Nephron progenitor cell (in vitro differentiated cells): ENCODE measurements around the gene DVL2.

ENCODE experiments used
- DNase-seq: peaks from one replicate; pipeline ENCODE4 v3.0.0; 2021
- H3K27ac Mint-ChIP-seq: 2 replicates; pipeline ENCODE4 v1.8.0; 2021; ENCODE audit warnings: mild to moderate bottlenecking, moderate library complexity, mixed read lengths
- H3K27me3 Mint-ChIP-seq: 2 replicates; pipeline ENCODE4 v1.8.0; 2021; ENCODE audit warnings: mild to moderate bottlenecking, low read depth, mixed read lengths; ENCODE audit not compliant: poor library complexity
- H3K36me3 Mint-ChIP-seq: 2 replicates; pipeline ENCODE4 v1.8.0; 2021; ENCODE audit warnings: low read depth, mixed read lengths
- H3K4me1 Mint-ChIP-seq: 2 replicates; pipeline ENCODE4 v1.8.0; 2021; ENCODE audit warnings: mixed read lengths
- H3K4me3 Mint-ChIP-seq: 2 replicates; pipeline ENCODE4 v1.8.0; 2021; ENCODE audit warnings: mild to moderate bottlenecking, moderate library complexity, mixed read lengths
- H3K9me3 Mint-ChIP-seq: 2 replicates; pipeline ENCODE4 v1.8.0; 2021; ENCODE audit warnings: mild to moderate bottlenecking, moderate library complexity, mixed read lengths
- CTCF ChIP-seq: fragments of 200-600 bp; sonication (generic); IDR thresholded peaks from 2 replicates; pipeline ENCODE4 v1.5.0; 2021; ENCODE audit warnings: antibody characterized with exemption

Gene DVL2

GRCh38 chr17:7259555-7259889, 25.2 kb upstream of the DVL2 start:
- H3K36me3 Mint-ChIP-seq: peaks cover 41% of the 10 kb centered on the region
- no peaks in the 10 kb centered on the region for H3K9me3 Mint-ChIP-seq
- H3K4me1 Mint-ChIP-seq: peaks cover 26% of the 10 kb centered on the region
- H3K27ac Mint-ChIP-seq: no peak overlapping the region
- H3K4me3 Mint-ChIP-seq: no peak overlapping the region
- H3K27me3 Mint-ChIP-seq: peaks cover 58% of the 10 kb centered on the region
- TF ChIP-seq CTCF: no peak
- no peak for DNase-seq

- H3K4me3 Mint-ChIP-seq: no peak overlapping the region
- TF ChIP-seq CTCF: no peak
- peaks cover 53% of the 10 kb centered on the region for H3K27me3 Mint-ChIP-seq
- peaks cover 26% of the 10 kb centered on the region for H3K4me1 Mint-ChIP-seq
- DNase-seq: no peak
- H3K36me3 Mint-ChIP-seq: peaks cover 42% of the 10 kb centered on the region
- H3K27ac Mint-ChIP-seq: no peak overlapping the region
- no peaks in the 10 kb centered on the region for H3K9me3 Mint-ChIP-seq
Measured at GRCh38 chr17:7258731-7259554, 24.6 kb upstream of the DVL2 start.

GRCh38 chr17:7256766-7257456, 22.6 kb upstream of the DVL2 start:
- Mint-ChIP-seq H3K36me3 (peaks cover 51% of the 10 kb centered on the region), H3K27me3 (peaks cover 33% of the 10 kb centered on the region), H3K4me1 (peaks cover 25% of the 10 kb centered on the region), H3K4me3 (no peak overlapping the region), H3K9me3 (no peaks in the 10 kb centered on the region), H3K27ac (no peak overlapping the region)
- DNase-seq: no peak
- TF ChIP-seq CTCF: no peak

- Mint-ChIP-seq H3K36me3 (peaks cover 45% of the 10 kb centered on the region), H3K27ac (no peak overlapping the region), H3K4me3 (peak overlapping the region; percentile 69), H3K9me3 (no peaks in the 10 kb centered on the region), H3K4me1 (peaks cover 39% of the 10 kb centered on the region), H3K27me3 (peaks cover 10% of the 10 kb centered on the region)
- DNase-seq: no peak
- no peak for TF ChIP-seq CTCF
Measured at GRCh38 chr17:7254511-7254910, 20.2 kb upstream of the DVL2 start.

- no peaks in the 10 kb centered on the region for H3K9me3 Mint-ChIP-seq
- H3K27me3 Mint-ChIP-seq: peaks cover 2% of the 10 kb centered on the region
- H3K27ac Mint-ChIP-seq: peak overlapping the region; percentile 100
- no peak for DNase-seq
- peak overlapping the region; percentile 98 for H3K4me3 Mint-ChIP-seq
- no peak for TF ChIP-seq CTCF
- H3K36me3 Mint-ChIP-seq: peaks cover 31% of the 10 kb centered on the region
- peaks cover 51% of the 10 kb centered on the region for H3K4me1 Mint-ChIP-seq
Measured at GRCh38 chr17:7253082-7253481, 18.8 kb upstream of the DVL2 start.
